ENCODE results near the gene SLC44A1.

Gene SLC44A1

GRCh38 chr9:105311306-105311705, 66.9 kb downstream of the SLC44A1 start:
- Histone ChIP-seq H2BK15ac (ENCODE audit: low read length) (no peak overlapping the region), H3K4me1 (ENCODE audit: control insufficient read depth in 2 of 2, insufficient read depth in 1 of 2, low read depth in 1 of 2, low read length in 2 of 2) (peaks cover 7 to 12% of the 10 kb centered on the region in 2 donors), H3K79me1 (ENCODE audit: low read depth, low read length) (no peaks in the 10 kb centered on the region), H2BK120ac (ENCODE audit: low read depth, low read length) (no peak overlapping the region), H3K36me3 (replicated peaks in 1 of 2; ENCODE audit: control insufficient read depth in 2 of 2, insufficient read depth in 2 of 2, low read length in 2 of 2) (no peaks in the 10 kb centered on the region), H3K23ac (ENCODE audit: low read depth, low read length, poor library complexity) (no peak overlapping the region), H3K4me3 (ENCODE audit: low read length in 2 of 2) (no peak overlapping the region), H2BK5ac (ENCODE audit: low read length) (no peak overlapping the region), H3K9me3 (replicated peaks in 1 of 2; ENCODE audit: control insufficient read depth in 2 of 2, insufficient read depth in 1 of 2, low read depth in 1 of 2, low read length in 2 of 2) (peaks cover 0 to 1% of the 10 kb centered on the region in 2 donors), H2BK12ac (ENCODE audit: low read length) (no peak overlapping the region), H3K27ac (replicated peaks; ENCODE audit: low read length) (no peak overlapping the region), H3K18ac (ENCODE audit: low read length) (no peak overlapping the region), H3K14ac (ENCODE audit: low read length) (no peak overlapping the region), H2AK5ac (ENCODE audit: low read depth, low read length) (no peak overlapping the region), H3K27me3 (ENCODE audit: control insufficient read depth in 3 of 3, insufficient read depth in 3 of 3, low read depth in 1 of 3, low read length in 3 of 3) (no peaks in the 10 kb centered on the region), H4K91ac (ENCODE audit: low read depth, low read length, poor library complexity) (no peak overlapping the region), H3K9ac (ENCODE audit: low read depth, low read length, poor library complexity) (no peak overlapping the region), H4K8ac (ENCODE audit: low read depth, low read length) (no peak overlapping the region), H2AFZ (ENCODE audit: low read length) (no peak overlapping the region), H3K4me2 (ENCODE audit: insufficient read depth, low read length, poor library complexity, severe bottlenecking) (no peak overlapping the region), H3K4ac (ENCODE audit: low read length) (no peak overlapping the region)
- DNase-seq (ENCODE audit: low spot score) = no peak
- no CpG with 5 or more reads among the region's 2 CpGs for WGBS, 2 donors (ENCODE audit: extremely low coverage in 2 of 2, insufficient read length in 2 of 2, insufficient replicate concordance in 1 of 2)

- Histone ChIP-seq H3K9me3 (replicated peaks in 1 of 2; ENCODE audit: control insufficient read depth in 2 of 2, insufficient read depth in 1 of 2, low read depth in 1 of 2, low read length in 2 of 2) (no peaks in the 10 kb centered on the region), H3K4me3 (ENCODE audit: low read length in 2 of 2) (no peak overlapping the region), H3K27me3 (ENCODE audit: control insufficient read depth in 3 of 3, insufficient read depth in 3 of 3, low read depth in 1 of 3, low read length in 3 of 3) (no peaks in the 10 kb centered on the region), H2AFZ (ENCODE audit: low read length) (no peak overlapping the region), H3K4me2 (ENCODE audit: insufficient read depth, low read length, poor library complexity, severe bottlenecking) (no peak overlapping the region), H4K91ac (ENCODE audit: low read depth, low read length, poor library complexity) (no peak overlapping the region), H3K18ac (ENCODE audit: low read length) (no peak overlapping the region), H2AK5ac (ENCODE audit: low read depth, low read length) (no peak overlapping the region), H2BK120ac (ENCODE audit: low read depth, low read length) (no peak overlapping the region), H3K23ac (ENCODE audit: low read depth, low read length, poor library complexity) (no peak overlapping the region), H3K4ac (ENCODE audit: low read length) (no peak overlapping the region), H3K14ac (ENCODE audit: low read length) (no peak overlapping the region), H3K79me1 (ENCODE audit: low read depth, low read length) (no peaks in the 10 kb centered on the region), H3K36me3 (replicated peaks in 1 of 2; ENCODE audit: control insufficient read depth in 2 of 2, insufficient read depth in 2 of 2, low read length in 2 of 2) (no peaks in the 10 kb centered on the region), H4K8ac (ENCODE audit: low read depth, low read length) (no peak overlapping the region), H3K9ac (ENCODE audit: low read depth, low read length, poor library complexity) (no peak overlapping the region), H2BK15ac (ENCODE audit: low read length) (no peak overlapping the region), H3K4me1 (ENCODE audit: control insufficient read depth in 2 of 2, insufficient read depth in 1 of 2, low read depth in 1 of 2, low read length in 2 of 2) (peaks cover 7 to 10% of the 10 kb centered on the region in 2 donors), H2BK5ac (ENCODE audit: low read length) (no peak overlapping the region), H2BK12ac (ENCODE audit: low read length) (no peak overlapping the region), H3K27ac (replicated peaks; ENCODE audit: low read length) (no peak overlapping the region)
- DNase-seq (ENCODE audit: low spot score) = no peak
Observed at GRCh38 chr9:105313238-105313637, 68.8 kb downstream of the SLC44A1 start.

GRCh38 chr9:105316703-105317102, 72.3 kb downstream of the SLC44A1 start:
- Histone ChIP-seq H3K23ac (ENCODE audit: low read depth, low read length, poor library complexity) (no peak overlapping the region), H3K36me3 (replicated peaks in 1 of 2; ENCODE audit: control insufficient read depth in 2 of 2, insufficient read depth in 2 of 2, low read length in 2 of 2) (no peaks in the 10 kb centered on the region), H2AK5ac (ENCODE audit: low read depth, low read length) (no peak overlapping the region), H4K8ac (ENCODE audit: low read depth, low read length) (no peak overlapping the region), H3K27ac (replicated peaks; ENCODE audit: low read length) (no peak overlapping the region), H4K91ac (ENCODE audit: low read depth, low read length, poor library complexity) (no peak overlapping the region), H2BK15ac (ENCODE audit: low read length) (no peak overlapping the region), H3K4ac (ENCODE audit: low read length) (no peak overlapping the region), H3K18ac (ENCODE audit: low read length) (no peak overlapping the region), H3K14ac (ENCODE audit: low read length) (no peak overlapping the region), H3K4me3 (ENCODE audit: low read length in 2 of 2) (no peak overlapping the region), H3K9ac (ENCODE audit: low read depth, low read length, poor library complexity) (no peak overlapping the region), H3K9me3 (replicated peaks in 1 of 2; ENCODE audit: control insufficient read depth in 2 of 2, insufficient read depth in 1 of 2, low read depth in 1 of 2, low read length in 2 of 2) (no peaks in the 10 kb centered on the region), H2BK120ac (ENCODE audit: low read depth, low read length) (no peak overlapping the region), H3K27me3 (ENCODE audit: control insufficient read depth in 3 of 3, insufficient read depth in 3 of 3, low read depth in 1 of 3, low read length in 3 of 3) (no peaks in the 10 kb centered on the region), H2BK5ac (ENCODE audit: low read length) (no peak overlapping the region), H3K4me2 (ENCODE audit: insufficient read depth, low read length, poor library complexity, severe bottlenecking) (no peak overlapping the region), H3K4me1 (ENCODE audit: control insufficient read depth in 2 of 2, insufficient read depth in 1 of 2, low read depth in 1 of 2, low read length in 2 of 2) (peaks cover 0 to 2% of the 10 kb centered on the region in 2 donors), H2BK12ac (ENCODE audit: low read length) (no peak overlapping the region), H3K79me1 (ENCODE audit: low read depth, low read length) (no peaks in the 10 kb centered on the region), H2AFZ (ENCODE audit: low read length) (no peak overlapping the region)
- no peak for DNase-seq (ENCODE audit: low spot score)
- WGBS, 2 donors (ENCODE audit: extremely low coverage in 2 of 2, insufficient read length in 2 of 2, insufficient replicate concordance in 1 of 2) = no CpG with 5 or more reads among the region's 2 CpGs

GRCh38 chr9:105318729-105319191, 74.3 kb downstream of the SLC44A1 start:
- Histone ChIP-seq H3K4me3 (ENCODE audit: low read length in 2 of 2) (no peak overlapping the region), H3K9me3 (replicated peaks in 1 of 2; ENCODE audit: control insufficient read depth in 2 of 2, insufficient read depth in 1 of 2, low read depth in 1 of 2, low read length in 2 of 2) (no peaks in the 10 kb centered on the region), H2AFZ (ENCODE audit: low read length) (no peak overlapping the region), H3K4me2 (ENCODE audit: insufficient read depth, low read length, poor library complexity, severe bottlenecking) (no peak overlapping the region), H3K27me3 (ENCODE audit: control insufficient read depth in 3 of 3, insufficient read depth in 3 of 3, low read depth in 1 of 3, low read length in 3 of 3) (no peaks in the 10 kb centered on the region), H3K27ac (replicated peaks; ENCODE audit: low read length) (no peak overlapping the region), H4K91ac (ENCODE audit: low read depth, low read length, poor library complexity) (no peak overlapping the region), H3K23ac (ENCODE audit: low read depth, low read length, poor library complexity) (no peak overlapping the region), H3K18ac (ENCODE audit: low read length) (no peak overlapping the region), H3K4me1 (ENCODE audit: control insufficient read depth in 2 of 2, insufficient read depth in 1 of 2, low read depth in 1 of 2, low read length in 2 of 2) (no peaks in the 10 kb centered on the region), H2BK120ac (ENCODE audit: low read depth, low read length) (no peak overlapping the region), H2BK12ac (ENCODE audit: low read length) (no peak overlapping the region), H3K9ac (ENCODE audit: low read depth, low read length, poor library complexity) (no peak overlapping the region), H2BK5ac (ENCODE audit: low read length) (no peak overlapping the region), H4K8ac (ENCODE audit: low read depth, low read length) (no peak overlapping the region), H3K79me1 (ENCODE audit: low read depth, low read length) (no peaks in the 10 kb centered on the region), H3K4ac (ENCODE audit: low read length) (no peak overlapping the region), H2BK15ac (ENCODE audit: low read length) (no peak overlapping the region), H3K36me3 (replicated peaks in 1 of 2; ENCODE audit: control insufficient read depth in 2 of 2, insufficient read depth in 2 of 2, low read length in 2 of 2) (no peaks in the 10 kb centered on the region), H2AK5ac (ENCODE audit: low read depth, low read length) (no peak overlapping the region), H3K14ac (ENCODE audit: low read length) (no peak overlapping the region)
- no peak for DNase-seq (ENCODE audit: low spot score)
- no CpG with 5 or more reads among the region's 4 CpGs for WGBS, 2 donors (ENCODE audit: extremely low coverage in 2 of 2, insufficient read length in 2 of 2, insufficient replicate concordance in 1 of 2)
